ENCODE results near the gene CHPF.
A peak's percentile ranks its signal among the peaks of the same experiment; 100 is the strongest.

The CHPF gene, protein sequence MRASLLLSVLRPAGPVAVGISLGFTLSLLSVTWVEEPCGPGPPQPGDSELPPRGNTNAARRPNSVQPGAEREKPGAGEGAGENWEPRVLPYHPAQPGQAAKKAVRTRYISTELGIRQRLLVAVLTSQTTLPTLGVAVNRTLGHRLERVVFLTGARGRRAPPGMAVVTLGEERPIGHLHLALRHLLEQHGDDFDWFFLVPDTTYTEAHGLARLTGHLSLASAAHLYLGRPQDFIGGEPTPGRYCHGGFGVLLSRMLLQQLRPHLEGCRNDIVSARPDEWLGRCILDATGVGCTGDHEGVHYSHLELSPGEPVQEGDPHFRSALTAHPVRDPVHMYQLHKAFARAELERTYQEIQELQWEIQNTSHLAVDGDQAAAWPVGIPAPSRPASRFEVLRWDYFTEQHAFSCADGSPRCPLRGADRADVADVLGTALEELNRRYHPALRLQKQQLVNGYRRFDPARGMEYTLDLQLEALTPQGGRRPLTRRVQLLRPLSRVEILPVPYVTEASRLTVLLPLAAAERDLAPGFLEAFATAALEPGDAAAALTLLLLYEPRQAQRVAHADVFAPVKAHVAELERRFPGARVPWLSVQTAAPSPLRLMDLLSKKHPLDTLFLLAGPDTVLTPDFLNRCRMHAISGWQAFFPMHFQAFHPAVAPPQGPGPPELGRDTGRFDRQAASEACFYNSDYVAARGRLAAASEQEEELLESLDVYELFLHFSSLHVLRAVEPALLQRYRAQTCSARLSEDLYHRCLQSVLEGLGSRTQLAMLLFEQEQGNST

DNA sequence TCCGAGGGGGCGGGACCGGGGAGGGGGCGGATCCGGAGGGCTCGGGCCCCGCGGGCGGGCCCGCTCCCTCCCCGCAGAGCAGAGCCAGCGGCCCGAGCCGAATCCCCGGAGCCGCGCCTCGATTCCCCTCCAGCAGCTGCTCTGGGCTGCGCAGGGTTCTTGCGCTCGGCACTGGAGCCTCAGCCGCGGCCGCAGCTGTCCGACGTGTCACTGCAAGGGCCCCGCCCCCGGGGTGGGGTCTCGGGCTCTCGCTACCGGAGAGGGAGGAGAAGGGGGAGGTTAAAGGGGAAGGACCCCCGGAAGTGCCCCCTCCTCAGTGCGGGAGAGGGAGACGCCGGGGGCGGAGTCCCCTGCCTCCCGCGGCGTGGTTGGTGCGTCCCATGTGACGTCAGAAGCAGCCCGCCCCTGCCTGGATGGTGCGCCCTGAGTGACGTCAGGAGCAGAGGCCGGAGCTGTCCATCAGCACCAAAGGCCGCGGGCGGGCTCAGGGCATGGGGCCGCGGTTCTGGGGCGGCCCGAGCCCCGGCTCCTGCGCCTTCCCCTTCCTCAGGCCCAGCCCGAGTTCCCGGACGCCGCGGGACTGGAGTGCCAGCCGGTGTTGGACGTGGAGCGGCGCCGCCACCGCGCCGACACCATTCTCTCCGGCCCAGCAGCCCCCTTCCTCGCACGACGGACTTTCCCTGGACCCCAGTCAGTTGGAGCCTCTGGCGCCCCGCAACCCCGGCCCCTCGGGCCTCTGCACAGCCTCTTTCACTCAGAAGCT lies at the start of gene CHPF, which contains the start of gene TMEM198:
Gene CHPF, minus strand, starts transcription at position 214 of the 763 bp plus-strand sequence. CDS start 271 bp downstream, outside the sequence.
Gene TMEM198, plus strand, starts transcription at position 433 of the 763 bp plus-strand sequence. CDS start 700 bp downstream, outside the sequence.
- H3K27ac ChIP-seq, result peak within 1 kb of the TSS in 10 of 11 experiments; percentile 6 to 66 (median 52); a peak in 16 of 22 replicates
- H3K27me3 ChIP-seq, result peaks cover 22 to 40% (median 33%) of the 10 kb centered on the region in 11 experiments; a peak in 18 of 22 replicates
- no peaks in the 10 kb centered on the region for H3K9me3 ChIP-seq (replicated peaks in 1 of 11)
- H3K4me1 ChIP-seq, result peaks cover 18 to 48% (median 32%) of the 10 kb centered on the region in 10 experiments
- peak within 1 kb of the TSS; percentile 54 to 85 (median 75) for H3K9ac ChIP-seq
- peaks cover 0 to 69% (median 29%) of the 10 kb centered on the region in 11 experiments; a peak in 19 of 22 replicates for H4K20me1 ChIP-seq
- H3K4me3 ChIP-seq, result peak within 1 kb of the TSS; percentile 71 to 81 (median 77)
- TF ChIP-seq Cebpa-rat (IDR thresholded peaks at IDR 0.05), result no peak
- H3K36me3 ChIP-seq, result peaks cover 0 to 19% (median 8%) of the 10 kb centered on the region in 11 experiments; a peak in 7 of 22 replicates
- H3K4me2 ChIP-seq, result peak within 1 kb of the TSS; percentile 87 to 100 (median 97)

DNA sequence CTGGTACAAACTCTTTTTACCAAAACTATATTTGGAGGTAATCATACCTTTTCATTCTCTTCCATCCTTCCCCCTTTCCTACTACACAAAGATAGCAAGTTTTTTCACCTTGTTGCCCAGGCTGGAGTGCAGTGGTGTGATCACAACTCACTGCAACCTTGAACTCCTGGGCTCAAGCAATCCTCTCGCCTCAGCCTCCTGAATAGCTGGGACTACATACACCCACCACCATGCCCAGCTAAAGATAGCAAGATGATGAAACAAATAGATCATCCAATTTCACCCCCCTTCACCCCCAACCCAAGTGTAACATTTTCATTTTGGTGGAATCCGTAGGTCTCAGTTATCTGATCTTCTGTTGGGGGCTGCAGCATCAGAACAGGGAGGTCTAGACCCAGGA lies 49.5 kb upstream of the CHPF start:
- no peak overlapping the region for H3K4me2 ChIP-seq
- H3K36me3 ChIP-seq, result no peaks in the 10 kb centered on the region
- no peak for TF ChIP-seq Cebpa-rat (IDR thresholded peaks at IDR 0.05)
- no peaks in the 10 kb centered on the region for H3K9me3 ChIP-seq (replicated peaks in 1 of 11)
- H3K9ac ChIP-seq, result no peak overlapping the region
- H3K4me3 ChIP-seq, result no peak overlapping the region
- peaks cover 0 to under 1% (median 0%) of the 10 kb centered on the region in 11 experiments; a peak in 2 of 22 replicates for H4K20me1 ChIP-seq
- no peaks in the 10 kb centered on the region for H3K27me3 ChIP-seq
- no peak overlapping the region for H3K27ac ChIP-seq
- peaks cover 7 to 9% (median 8%) of the 10 kb centered on the region in 10 experiments; a peak in 19 of 20 replicates for H3K4me1 ChIP-seq

DNA sequence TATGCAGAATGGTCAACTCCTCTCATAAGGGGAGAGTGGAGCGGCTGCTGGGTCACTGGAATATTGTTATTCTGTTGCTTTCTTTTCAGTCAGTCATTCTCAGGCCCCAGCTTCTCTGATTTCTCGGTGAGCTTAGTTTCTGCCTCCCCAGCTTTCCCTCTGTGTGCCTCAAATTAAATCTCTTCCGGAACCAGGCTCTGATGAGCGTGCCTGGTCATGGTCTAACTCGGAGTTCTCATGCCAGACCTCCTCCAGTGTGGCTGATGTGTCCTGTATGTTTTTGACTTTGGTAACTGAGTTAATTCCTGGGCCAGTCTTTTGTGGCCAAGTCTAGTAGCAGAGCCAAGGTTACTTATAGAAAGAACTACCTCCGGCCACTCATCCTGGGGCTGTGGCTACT lies 49.1 kb upstream of the CHPF start:
- H3K27me3 ChIP-seq, result no peaks in the 10 kb centered on the region
- no peak overlapping the region for H3K27ac ChIP-seq

DNA sequence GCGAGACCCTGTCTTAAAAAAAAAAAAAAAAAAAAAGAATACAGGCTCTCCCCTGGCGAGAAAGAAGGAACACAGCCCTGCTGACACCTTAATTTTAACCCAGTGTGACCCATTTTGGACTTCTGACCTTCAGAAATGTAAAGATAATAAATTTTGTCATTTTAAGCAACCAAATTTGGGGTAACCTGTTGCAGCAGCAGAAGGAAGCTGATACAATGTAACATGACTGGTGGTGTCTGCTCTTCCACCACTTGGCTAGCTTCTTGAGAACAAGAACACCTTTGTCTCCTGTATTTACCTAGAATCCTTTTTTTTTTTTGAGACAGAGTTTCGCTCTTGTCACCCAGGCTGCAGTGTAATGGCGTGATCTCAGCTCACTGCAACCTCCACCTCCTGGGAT lies 47.5 kb upstream of the CHPF start:
- Histone ChIP-seq H3K27ac (no peak overlapping the region), H3K4me1 (no peaks in the 10 kb centered on the region), H3K4me3 (no peak overlapping the region), H3K27me3 (no peaks in the 10 kb centered on the region), H3K9ac (no peak overlapping the region), H3K9me3 (replicated peaks in 1 of 11) (no peaks in the 10 kb centered on the region), H3K36me3 (no peaks in the 10 kb centered on the region), H4K20me1 (no peaks in the 10 kb centered on the region), H3K4me2 (no peak overlapping the region)
- no peak for TF ChIP-seq Cebpa-rat (IDR thresholded peaks at IDR 0.05)

More for the DNA sequence above, 49.1 kb upstream of the CHPF start:
- Histone ChIP-seq H3K4me2 (no peak overlapping the region), H3K4me3 (no peak overlapping the region), H3K36me3 (no peaks in the 10 kb centered on the region), H3K4me1 (peaks cover 6 to 9% (median 8%) of the 10 kb centered on the region in 10 experiments; a peak in 18 of 20 replicates), H3K9ac (no peak overlapping the region), H4K20me1 (no peaks in the 10 kb centered on the region), H3K9me3 (replicated peaks in 1 of 11) (no peaks in the 10 kb centered on the region)
- TF ChIP-seq Cebpa-rat (IDR thresholded peaks at IDR 0.05), result no peak

DNA sequence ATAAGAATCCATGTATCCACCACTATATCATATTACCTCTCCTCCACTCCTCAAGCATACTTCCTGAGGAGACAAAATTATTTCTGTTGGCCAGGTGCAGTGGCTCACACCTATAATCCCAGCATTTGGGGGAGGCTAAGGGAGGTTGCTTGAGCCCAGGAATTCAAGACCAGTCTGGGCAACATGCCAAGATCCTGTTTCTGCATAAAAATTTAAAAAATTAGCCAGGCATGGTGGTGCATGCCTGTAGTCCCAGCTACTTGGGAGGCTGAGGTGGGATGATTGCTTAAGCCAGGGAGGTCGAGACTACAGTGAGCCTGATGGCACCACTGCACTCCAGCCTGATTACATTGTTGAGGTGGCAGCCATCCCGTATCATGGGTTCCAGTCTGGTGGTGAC lies 37.7 kb upstream of the CHPF start:
- Histone ChIP-seq H3K27ac (no peak overlapping the region), H3K9ac (no peak overlapping the region), H3K4me2 (no peak overlapping the region), H3K27me3 (no peaks in the 10 kb centered on the region), H3K4me1 (peaks cover 0 to 7% (median 0%) of the 10 kb centered on the region in 10 experiments; a peak in 1 of 20 replicates), H3K4me3 (no peak overlapping the region), H3K9me3 (replicated peaks in 1 of 11) (no peaks in the 10 kb centered on the region), H4K20me1 (no peaks in the 10 kb centered on the region), H3K36me3 (no peaks in the 10 kb centered on the region)
- TF ChIP-seq Cebpa-rat (IDR thresholded peaks at IDR 0.05), result no peak

DNA sequence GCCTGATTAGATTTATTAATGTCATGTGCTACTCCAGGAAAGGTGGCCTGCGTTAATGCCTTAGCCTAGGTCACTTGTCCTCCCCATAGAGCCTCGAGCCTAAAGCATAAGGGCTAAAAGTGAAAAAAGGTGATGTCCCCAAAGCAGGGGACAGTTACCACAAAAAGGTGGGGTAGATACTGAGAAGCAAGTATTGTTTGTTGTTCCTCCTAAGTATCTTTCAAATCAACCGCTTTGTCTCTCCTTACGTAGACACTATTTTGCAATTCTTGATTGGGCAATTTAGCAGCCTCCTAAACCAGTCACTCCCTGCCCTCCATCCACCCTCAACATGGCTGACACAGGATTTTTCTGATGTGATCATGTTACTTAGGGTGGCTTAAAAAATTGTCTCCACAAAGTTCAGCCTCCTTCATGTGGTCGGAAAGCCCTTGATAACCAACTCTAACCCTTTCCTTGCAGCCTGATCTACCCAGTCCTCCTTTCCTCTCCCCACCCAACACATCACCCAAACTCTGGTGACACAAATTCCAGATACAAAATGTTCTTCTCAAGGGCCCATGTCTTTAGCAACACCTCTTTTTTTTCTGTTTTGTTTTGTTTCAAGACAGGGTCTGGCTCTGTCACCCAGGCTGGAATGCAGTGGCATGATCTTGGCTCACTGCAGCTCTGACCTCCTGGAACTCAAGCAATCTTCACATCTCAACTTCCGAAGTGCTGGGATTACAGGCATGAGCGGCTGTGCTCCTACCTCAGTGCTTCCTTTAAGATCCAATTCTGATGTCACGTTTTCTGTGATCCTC lies 35.4 kb upstream of the CHPF start:
- H3K27me3 ChIP-seq, result no peaks in the 10 kb centered on the region
- H3K9me3 ChIP-seq (replicated peaks in 1 of 11), result no peaks in the 10 kb centered on the region
- 0 out of 22 replicates have a peak overlapping the region, but pooled peaks of 1 of the 11 experiments have one; percentile 21 for H3K4me2 ChIP-seq
- no peaks in the 10 kb centered on the region for H3K36me3 ChIP-seq
- H3K27ac ChIP-seq, result no peak overlapping the region
- no peaks in the 10 kb centered on the region for H4K20me1 ChIP-seq
- H3K4me1 ChIP-seq, result peaks cover 0 to 7% (median 0%) of the 10 kb centered on the region in 10 experiments; a peak in 1 of 20 replicates
- no peak for TF ChIP-seq Cebpa-rat (IDR thresholded peaks at IDR 0.05)
- no peak overlapping the region for H3K9ac ChIP-seq
- no peak overlapping the region for H3K4me3 ChIP-seq

DNA sequence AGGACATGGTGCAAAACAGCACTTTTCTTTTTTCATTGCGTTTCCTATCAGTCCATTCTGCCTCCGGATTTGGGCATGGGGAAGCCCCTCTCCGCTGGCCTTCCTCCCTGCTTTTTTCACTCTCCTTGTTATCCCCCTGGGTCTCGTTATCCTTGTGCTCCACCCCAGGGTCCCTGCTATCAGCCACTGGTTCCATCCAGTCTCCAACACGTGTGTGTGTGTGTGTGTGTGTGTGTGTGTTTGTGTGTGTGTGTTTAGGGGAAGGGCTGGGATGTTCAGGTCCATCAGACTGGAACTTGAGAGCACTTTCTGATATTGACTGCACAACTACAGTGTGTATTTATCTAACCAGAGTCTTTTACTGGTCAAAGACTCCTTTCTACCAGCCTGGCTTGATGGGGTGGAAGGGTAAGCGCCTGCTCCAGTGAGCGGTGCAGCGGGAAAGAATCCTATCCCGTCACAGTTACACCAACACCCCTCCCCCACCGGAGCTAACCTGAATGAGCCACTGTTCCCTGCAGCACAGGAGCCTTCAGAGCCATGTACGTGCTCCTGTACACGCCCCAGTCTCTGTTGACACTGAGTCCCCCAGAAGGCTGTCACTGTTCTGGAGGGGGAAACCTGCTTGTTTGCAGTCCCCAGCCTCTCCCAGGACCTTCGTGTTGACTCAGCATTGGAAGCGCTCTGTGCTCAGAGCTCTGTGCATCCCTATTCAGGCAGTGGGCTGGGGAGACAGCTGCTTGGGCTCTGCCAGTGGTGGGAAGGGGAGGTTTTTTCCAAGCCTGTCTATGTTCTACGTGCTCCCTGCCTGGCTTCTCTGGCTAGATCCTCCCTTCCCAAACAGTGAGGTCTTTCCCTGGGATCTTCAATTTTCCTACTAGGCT lies 33.1 kb upstream of the CHPF start:
- no peak overlapping the region for H3K4me2 ChIP-seq

More for the DNA sequence above, 33.1 kb upstream of the CHPF start:
- Histone ChIP-seq H3K4me1 (peaks cover 0 to 10% (median 4%) of the 10 kb centered on the region in 10 experiments; a peak in 14 of 20 replicates), H3K9ac (no peak overlapping the region), H3K27me3 (no peaks in the 10 kb centered on the region; a peak in 1 of 22 replicates), H3K4me3 (no peak overlapping the region), H4K20me1 (no peaks in the 10 kb centered on the region), H3K36me3 (no peaks in the 10 kb centered on the region), H3K9me3 (replicated peaks in 1 of 11) (no peaks in the 10 kb centered on the region), H3K27ac (no peak overlapping the region)
- no peak for TF ChIP-seq Cebpa-rat (IDR thresholded peaks at IDR 0.05)
